ENCODE results near the gene PPM1E.

Gene PPM1E

GRCh38 chr17:58965221-58965620, 209.6 kb downstream of the PPM1E start:
- ATAC-seq (replicated peaks) (no peak), DNase-seq (no peak)
- no peaks in the 10 kb centered on the region for H3K36me3 Mint-ChIP-seq
- peaks cover 2 to 5% of the 10 kb centered on the region in 2 donors for H3K4me1 Mint-ChIP-seq
- no peak overlapping the region for H3K4me3 Mint-ChIP-seq
- H3K27me3 Mint-ChIP-seq: no peaks in the 10 kb centered on the region
- H3K27ac Mint-ChIP-seq: no peak overlapping the region
- H3K9me3 Mint-ChIP-seq: no peaks in the 10 kb centered on the region

GRCh38 chr17:58966208-58966607, 210.6 kb downstream of the PPM1E start:
- ATAC-seq (replicated peaks) (no peak), DNase-seq (no peak)
- Mint-ChIP-seq H3K27me3 (no peaks in the 10 kb centered on the region), H3K4me3 (no peak overlapping the region), H3K9me3 (no peaks in the 10 kb centered on the region), H3K4me1 (peaks cover 2 to 5% of the 10 kb centered on the region in 2 donors), H3K36me3 (no peaks in the 10 kb centered on the region), H3K27ac (no peak overlapping the region)

GRCh38 chr17:58968426-58969061, 212.9 kb downstream of the PPM1E start:
- DNase-seq (no peak), ATAC-seq (replicated peaks) (no peak)
- no peaks in the 10 kb centered on the region for H3K36me3 Mint-ChIP-seq
- H3K27ac Mint-ChIP-seq: no peak overlapping the region
- no peak overlapping the region for H3K4me3 Mint-ChIP-seq
- peaks cover 2 to 8% of the 10 kb centered on the region in 2 donors for H3K4me1 Mint-ChIP-seq
- H3K27me3 Mint-ChIP-seq: no peaks in the 10 kb centered on the region
- H3K9me3 Mint-ChIP-seq: no peaks in the 10 kb centered on the region

DNA sequence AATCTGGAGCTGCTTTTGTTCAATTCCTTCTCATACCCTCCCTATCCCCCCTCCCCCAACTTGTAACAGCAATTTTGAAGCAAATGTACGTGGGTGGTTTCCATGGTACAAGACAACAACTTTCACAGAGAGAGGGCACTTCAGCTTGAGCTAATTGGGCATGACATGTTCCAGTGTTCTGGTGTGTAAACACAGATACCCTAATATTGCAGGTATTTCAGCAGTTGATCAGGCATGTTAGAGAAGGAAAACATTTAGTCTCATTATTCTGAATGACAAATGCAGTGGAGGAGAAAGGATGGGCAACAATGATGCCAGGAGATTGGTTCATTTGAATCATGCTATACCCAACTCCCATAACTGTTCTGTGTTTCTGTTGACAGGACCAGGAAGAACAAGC, 213.5 kb downstream of the PPM1E start:
- no peak for ATAC-seq (replicated peaks)
- DNase-seq: no peak
- Mint-ChIP-seq H3K36me3 (no peaks in the 10 kb centered on the region), H3K27me3 (no peaks in the 10 kb centered on the region), H3K27ac (no peak overlapping the region), H3K4me1 (peaks cover 3 to 14% of the 10 kb centered on the region in 2 donors), H3K9me3 (no peaks in the 10 kb centered on the region), H3K4me3 (no peak overlapping the region)

DNA sequence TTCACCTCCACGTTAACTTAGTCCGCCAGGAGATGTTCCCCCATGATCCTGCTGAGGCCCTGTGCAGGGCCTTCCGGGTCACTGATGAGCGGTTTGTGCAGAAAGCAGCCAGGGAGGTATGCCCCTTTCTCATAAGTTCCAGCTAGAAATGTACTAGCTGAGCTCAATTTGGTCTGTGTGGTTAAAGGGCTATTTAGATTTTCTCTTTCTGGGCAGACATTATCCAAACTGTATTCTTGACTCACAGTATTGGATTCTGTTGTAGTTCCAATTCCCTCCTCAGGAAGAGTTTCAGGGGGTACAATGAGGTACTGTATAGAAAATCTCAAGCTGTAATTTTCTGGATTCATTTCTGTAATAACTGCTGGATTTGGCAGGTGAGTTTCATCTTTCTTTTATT, 214.0 kb downstream of the PPM1E start:
- Mint-ChIP-seq H3K36me3 (no peaks in the 10 kb centered on the region), H3K9me3 (no peaks in the 10 kb centered on the region), H3K4me1 (peaks cover 3 to 17% of the 10 kb centered on the region in 2 donors), H3K27me3 (no peaks in the 10 kb centered on the region), H3K27ac (no peak overlapping the region), H3K4me3 (no peak overlapping the region)
- ATAC-seq (replicated peaks) (no peak), DNase-seq (no peak)

GRCh38 chr17:58970609-58971450, 215.2 kb downstream of the PPM1E start:
- Mint-ChIP-seq H3K27ac (no peak overlapping the region), H3K4me3 (no peak overlapping the region), H3K27me3 (no peaks in the 10 kb centered on the region), H3K4me1 (peaks cover 7 to 29% of the 10 kb centered on the region in 2 donors), H3K9me3 (no peaks in the 10 kb centered on the region), H3K36me3 (no peaks in the 10 kb centered on the region)
- ATAC-seq (replicated peaks) (no peak), DNase-seq (no peak)

DNA sequence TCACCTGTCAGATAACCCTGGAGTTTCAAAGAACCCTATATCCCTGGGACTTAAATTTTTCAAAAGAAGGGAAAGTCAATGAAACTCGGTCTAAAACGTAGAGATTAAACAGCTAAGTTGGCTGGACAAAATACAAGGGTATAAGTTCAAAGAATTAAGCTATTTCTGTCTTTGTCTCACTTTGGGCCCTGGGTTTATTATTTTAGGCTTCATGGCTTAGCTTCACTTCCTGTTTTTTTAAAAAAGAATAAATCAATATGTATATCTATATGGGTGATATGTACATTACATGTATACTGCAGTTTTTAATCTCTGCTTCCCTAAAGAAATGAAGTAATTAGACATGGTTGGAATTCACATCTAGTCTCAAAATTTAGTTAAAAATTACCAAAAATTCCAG, 218.7 kb downstream of the PPM1E start:
- Mint-ChIP-seq H3K4me3 (no peak overlapping the region), H3K4me1 (peaks cover 7 to 27% of the 10 kb centered on the region in 2 donors), H3K27ac (no peak overlapping the region), H3K36me3 (no peaks in the 10 kb centered on the region), H3K27me3 (no peaks in the 10 kb centered on the region), H3K9me3 (no peaks in the 10 kb centered on the region)
- ATAC-seq (replicated peaks) (peak in 1 of 2 donors; percentile 38), DNase-seq (no peak)

DNA sequence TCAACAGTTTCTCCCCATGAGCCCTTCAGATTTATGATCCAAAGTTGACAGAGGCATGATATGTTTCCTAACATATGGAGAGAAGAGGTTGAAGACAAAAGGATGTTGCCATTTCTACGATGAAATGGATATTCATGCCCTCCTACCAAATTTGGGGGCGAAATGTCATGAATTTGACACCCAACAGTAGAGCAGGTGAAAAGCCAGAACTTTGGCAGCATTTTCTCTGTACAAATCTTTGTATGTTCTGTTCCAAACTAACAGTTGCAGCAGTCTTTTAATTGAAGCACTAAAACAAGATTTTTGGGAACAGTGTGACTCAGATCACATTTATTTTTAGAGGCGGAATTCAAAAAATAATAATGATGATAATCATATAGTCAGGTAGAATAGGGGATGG, 220.9 kb downstream of the PPM1E start:
- ATAC-seq (replicated peaks) (no peak), DNase-seq (no peak)
- no peaks in the 10 kb centered on the region for H3K36me3 Mint-ChIP-seq
- no peak overlapping the region for H3K27ac Mint-ChIP-seq
- peaks cover 7 to 27% of the 10 kb centered on the region in 2 donors for H3K4me1 Mint-ChIP-seq
- no peaks in the 10 kb centered on the region for H3K9me3 Mint-ChIP-seq
- H3K27me3 Mint-ChIP-seq: no peaks in the 10 kb centered on the region
- H3K4me3 Mint-ChIP-seq: no peak overlapping the region

DNA sequence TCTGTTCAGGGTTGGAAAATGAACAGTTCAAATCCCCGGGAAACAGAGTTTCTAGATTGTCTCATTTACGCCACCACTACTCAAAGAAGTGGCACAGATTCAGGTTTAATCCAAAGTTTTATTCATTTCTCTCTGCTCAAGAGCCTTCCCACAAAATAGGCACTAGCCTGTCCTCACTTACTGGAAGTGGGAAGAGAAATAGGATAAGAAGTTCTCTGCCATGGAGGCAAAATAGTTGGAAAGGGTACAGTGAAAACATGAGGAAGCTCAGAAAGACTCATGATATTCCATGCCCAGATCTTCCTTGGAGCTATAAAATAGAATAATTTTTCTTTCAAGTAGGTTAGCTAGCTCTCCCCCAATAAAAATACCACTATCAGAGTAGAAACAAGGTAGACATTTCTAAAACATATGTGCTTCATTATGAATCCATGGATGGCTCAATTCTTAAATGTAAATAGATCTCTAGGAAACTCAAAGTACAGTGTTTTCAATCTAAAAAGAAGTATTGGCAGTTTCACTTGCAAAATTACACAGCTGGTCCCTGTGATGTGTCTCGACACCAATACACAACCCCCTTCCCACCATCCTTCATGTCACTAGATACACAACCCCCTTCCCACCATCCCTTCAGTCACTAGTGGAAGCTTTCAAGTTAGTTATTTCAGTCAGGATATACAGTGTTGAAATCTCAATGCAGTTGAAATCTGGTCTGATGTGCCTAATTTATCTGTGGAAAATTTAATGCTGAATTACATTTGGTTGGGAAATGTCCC, 225.2 kb downstream of the PPM1E start:
- Mint-ChIP-seq H3K27ac (no peak overlapping the region), H3K9me3 (no peaks in the 10 kb centered on the region), H3K4me3 (no peak overlapping the region), H3K27me3 (no peaks in the 10 kb centered on the region), H3K4me1 (peaks cover 1 to 8% of the 10 kb centered on the region in 2 donors), H3K36me3 (no peaks in the 10 kb centered on the region)
- DNase-seq: no peak
- no peak for ATAC-seq (replicated peaks)

DNA sequence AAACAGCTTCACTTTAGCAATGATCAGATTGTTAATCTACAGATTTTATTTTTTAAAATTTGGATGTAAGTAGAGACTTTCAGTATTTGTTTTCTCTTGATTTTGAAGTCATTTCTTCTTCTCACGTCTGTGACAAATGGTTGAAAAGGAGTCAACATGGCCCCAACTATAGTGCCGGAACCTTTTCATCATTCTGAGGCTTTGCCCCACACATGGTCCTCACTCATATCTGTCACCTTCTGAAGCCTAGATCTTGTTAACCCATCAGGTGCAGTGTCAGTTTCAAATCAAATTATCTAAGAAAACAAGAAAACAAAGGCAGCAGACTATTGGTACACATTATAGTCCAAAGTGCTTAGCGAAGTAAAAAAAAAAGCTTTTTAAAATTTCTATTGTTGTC, 227.0 kb downstream of the PPM1E start:
- no peak overlapping the region for H3K4me3 Mint-ChIP-seq
- peaks cover 0 to 5% of the 10 kb centered on the region in 2 donors for H3K4me1 Mint-ChIP-seq
- no peaks in the 10 kb centered on the region for H3K9me3 Mint-ChIP-seq
- DNase-seq: no peak
- no peak for ATAC-seq (replicated peaks)
- peaks cover 2 to 8% of the 10 kb centered on the region in 2 donors for H3K36me3 Mint-ChIP-seq
- no peak overlapping the region for H3K27ac Mint-ChIP-seq
- no peaks in the 10 kb centered on the region for H3K27me3 Mint-ChIP-seq

DNA sequence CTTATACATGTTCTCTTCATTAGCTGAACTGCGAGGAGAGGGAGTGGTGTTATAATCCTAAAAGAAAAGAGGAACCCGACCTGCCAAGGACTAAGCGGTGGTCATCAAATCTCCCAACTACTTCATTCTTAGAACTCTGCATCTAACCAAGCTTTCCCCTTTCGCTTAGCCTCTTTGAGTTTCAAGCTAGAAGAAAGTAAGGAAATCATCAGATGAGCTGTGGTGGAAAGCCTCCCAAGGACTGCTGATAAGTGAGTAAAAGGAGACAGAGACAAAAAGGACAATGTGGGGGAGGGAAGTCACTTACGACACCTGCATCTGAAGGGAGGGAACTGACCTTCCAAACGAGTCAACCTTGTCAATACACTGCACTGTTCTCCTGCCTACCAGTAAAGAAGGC, 229.7 kb downstream of the PPM1E start:
- H3K27ac Mint-ChIP-seq: no peak overlapping the region
- peaks cover 0 to 5% of the 10 kb centered on the region in 2 donors for H3K4me1 Mint-ChIP-seq
- no peaks in the 10 kb centered on the region for H3K9me3 Mint-ChIP-seq
- H3K27me3 Mint-ChIP-seq: no peaks in the 10 kb centered on the region
- no peak for ATAC-seq (replicated peaks)
- no peak for DNase-seq
- H3K36me3 Mint-ChIP-seq: peaks cover 10% of the 10 kb centered on the region in 2 donors
- H3K4me3 Mint-ChIP-seq: no peak overlapping the region

DNA sequence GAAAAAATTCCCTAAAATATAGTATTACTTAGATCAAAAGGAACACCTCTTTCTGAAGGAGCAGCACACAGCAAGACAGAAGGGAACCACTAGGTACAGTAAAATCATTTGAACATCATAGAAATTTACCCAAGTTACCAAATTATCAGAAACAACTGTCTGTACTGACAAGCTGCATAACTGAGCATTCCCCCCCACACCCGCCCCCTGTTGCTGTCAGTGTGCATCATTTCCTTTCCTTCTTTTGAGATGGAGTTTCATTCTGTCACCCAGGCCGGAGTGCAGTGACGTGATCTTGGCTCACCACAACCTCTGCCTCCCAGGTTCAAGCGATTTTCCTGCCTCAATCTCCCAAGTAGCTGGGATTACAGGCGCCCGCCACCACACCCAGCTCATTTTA, 230.3 kb downstream of the PPM1E start:
- peaks cover 0 to 5% of the 10 kb centered on the region in 2 donors for H3K4me1 Mint-ChIP-seq
- no peaks in the 10 kb centered on the region for H3K27me3 Mint-ChIP-seq
- DNase-seq: no peak
- no peak overlapping the region for H3K27ac Mint-ChIP-seq
- ATAC-seq (replicated peaks): no peak
- H3K9me3 Mint-ChIP-seq: no peaks in the 10 kb centered on the region
- no peak overlapping the region for H3K4me3 Mint-ChIP-seq
- H3K36me3 Mint-ChIP-seq: peaks cover 10% of the 10 kb centered on the region in 2 donors

DNA sequence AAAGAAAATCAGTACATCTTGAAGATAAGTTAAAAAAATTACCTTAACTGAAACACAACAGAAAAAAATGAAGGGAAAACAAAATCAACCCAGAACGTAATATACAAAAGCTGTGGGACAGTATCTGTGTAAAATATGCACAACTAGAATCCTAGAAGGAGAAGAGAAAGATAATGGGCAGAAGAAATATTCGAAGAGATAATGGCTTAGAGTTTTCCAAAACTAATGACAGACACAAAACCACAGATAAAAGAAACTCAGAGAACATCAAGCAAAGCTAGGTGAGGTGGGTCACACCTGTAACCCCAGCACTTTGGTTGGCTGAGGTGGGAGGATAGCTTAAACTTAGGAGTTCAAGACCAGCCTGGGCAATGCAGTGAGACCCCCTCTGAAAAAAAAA, 234.0 kb downstream of the PPM1E start:
- no peak for ATAC-seq (replicated peaks)
- H3K4me3 Mint-ChIP-seq: no peak overlapping the region
- no peaks in the 10 kb centered on the region for H3K27me3 Mint-ChIP-seq
- peaks cover 18 to 22% of the 10 kb centered on the region in 2 donors for H3K36me3 Mint-ChIP-seq
- no peaks in the 10 kb centered on the region for H3K9me3 Mint-ChIP-seq
- DNase-seq: no peak
- peaks cover 8 to 17% of the 10 kb centered on the region in 2 donors for H3K4me1 Mint-ChIP-seq
- no peak overlapping the region for H3K27ac Mint-ChIP-seq

DNA sequence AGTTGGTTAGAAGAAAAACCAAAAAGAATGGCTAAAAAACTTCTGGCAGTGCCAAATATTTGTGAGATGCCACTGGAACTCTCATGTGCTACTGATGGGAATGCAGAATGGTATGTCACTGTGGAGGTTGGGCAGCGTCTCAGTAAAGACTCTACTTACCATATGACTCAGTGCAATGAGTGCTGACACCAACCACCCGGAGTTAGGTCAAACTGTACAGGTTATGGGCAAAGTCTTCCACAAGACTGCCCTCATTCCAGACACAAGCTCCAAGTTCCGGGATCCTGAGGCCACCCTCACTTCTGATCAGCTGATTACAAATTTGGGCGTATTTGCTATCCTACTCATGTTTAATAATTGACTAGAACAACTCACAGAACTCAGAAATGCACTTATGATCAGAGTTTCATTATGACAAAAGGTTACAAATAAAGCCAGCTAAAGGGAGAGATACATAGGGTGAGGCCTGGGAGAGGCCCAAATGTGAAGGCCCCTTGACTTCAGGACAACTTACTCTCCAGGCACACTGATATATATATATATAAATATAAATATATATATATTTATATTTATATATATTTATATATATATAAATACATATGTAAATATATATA, 236.2 kb downstream of the PPM1E start:
- no peaks in the 10 kb centered on the region for H3K27me3 Mint-ChIP-seq
- peaks cover 8 to 12% of the 10 kb centered on the region in 2 donors for H3K4me1 Mint-ChIP-seq
- DNase-seq: no peak
- no peak overlapping the region for H3K27ac Mint-ChIP-seq
- peaks cover 18 to 22% of the 10 kb centered on the region in 2 donors for H3K36me3 Mint-ChIP-seq
- no peaks in the 10 kb centered on the region for H3K9me3 Mint-ChIP-seq
- peak; percentile 67 to 80 for ATAC-seq (replicated peaks)
- H3K4me3 Mint-ChIP-seq: no peak overlapping the region
